Progenitor cell of endocrine pancreas (in vitro differentiated cells): ENCODE measurements around the gene DNAH17. TPM values are rescaled to one million over a fixed set of nuclear protein-coding genes. Genes with fewer than 3 reads are reported as not detected.

Source experiments
- DNase-seq: peaks from one replicate; pipeline ENCODE4 v3.0.0; 2021; ENCODE audit warnings: low spot score; ENCODE audit not compliant: unreplicated experiment
- H3K27ac Mint-ChIP-seq: 2 replicates; pipeline ENCODE4 v1.8.0; 2021; ENCODE audit warnings: mild to moderate bottlenecking, moderate library complexity, mixed read lengths
- H3K27me3 Mint-ChIP-seq: 2 replicates; pipeline ENCODE4 v1.8.0; 2021; ENCODE audit warnings: mixed read lengths
- H3K36me3 Mint-ChIP-seq: 2 replicates; pipeline ENCODE4 v1.8.0; 2022; ENCODE audit warnings: mixed read lengths; ENCODE audit not compliant: insufficient read depth
- H3K4me1 Mint-ChIP-seq: 2 replicates; pipeline ENCODE4 v1.8.0; 2021; ENCODE audit warnings: low read depth, mixed read lengths
- H3K4me3 Mint-ChIP-seq: 2 replicates; pipeline ENCODE4 v1.8.0; 2021; ENCODE audit warnings: low read depth, mild to moderate bottlenecking, moderate library complexity, mixed read lengths
- H3K9me3 Mint-ChIP-seq: 2 replicates; pipeline ENCODE4 v1.8.0; 2021; ENCODE audit warnings: low read depth, mixed read lengths
- CTCF ChIP-seq: fragments of 200-600 bp; sonication (generic); IDR thresholded peaks from one replicate; pipeline ENCODE4 v1.5.0; 2021; ENCODE audit warnings: antibody characterized with exemption, mild to moderate bottlenecking; ENCODE audit not compliant: unreplicated experiment
- total RNA-seq: library from RNA; stranded (reverse); gene quantifications from 2 replicates; pipeline ENCODE4 v1.2.1, GENCODE V29; 2021

Gene DNAH17
- total RNA-seq, 1 donor from 2014 or later = not detected

- no peak for DNase-seq
- peaks cover 7% of the 10 kb centered on the region for H3K4me1 Mint-ChIP-seq
- H3K27ac Mint-ChIP-seq = no peak overlapping the region
- no peaks in the 10 kb centered on the region for H3K9me3 Mint-ChIP-seq
- H3K27me3 Mint-ChIP-seq = no peaks in the 10 kb centered on the region
- peaks cover 8% of the 10 kb centered on the region for H3K36me3 Mint-ChIP-seq
- no peak overlapping the region for H3K4me3 Mint-ChIP-seq
- TF ChIP-seq CTCF = no peak
Observed at GRCh38 chr17:78414178-78415162, 162.7 kb downstream of the DNAH17 start.

GRCh38 chr17:78412403-78412802 is 164.8 kb downstream of the DNAH17 start:
- Mint-ChIP-seq H3K27ac (no peak overlapping the region), H3K4me3 (no peak overlapping the region), H3K4me1 (peaks cover 16% of the 10 kb centered on the region), H3K36me3 (peaks cover 6% of the 10 kb centered on the region), H3K9me3 (no peaks in the 10 kb centered on the region), H3K27me3 (no peaks in the 10 kb centered on the region)
- peak; percentile 52 for TF ChIP-seq CTCF
- DNase-seq = no peak

GRCh38 chr17:78411241-78411857 is 165.8 kb downstream of the DNAH17 start:
- H3K4me1 Mint-ChIP-seq = peaks cover 15% of the 10 kb centered on the region
- H3K27ac Mint-ChIP-seq = no peak overlapping the region
- DNase-seq = no peak
- no peaks in the 10 kb centered on the region for H3K9me3 Mint-ChIP-seq
- peaks cover 4% of the 10 kb centered on the region for H3K36me3 Mint-ChIP-seq
- no peak for TF ChIP-seq CTCF
- no peak overlapping the region for H3K4me3 Mint-ChIP-seq
- H3K27me3 Mint-ChIP-seq = no peaks in the 10 kb centered on the region

- TF ChIP-seq CTCF = no peak
- Mint-ChIP-seq H3K4me1 (peaks cover 15% of the 10 kb centered on the region), H3K36me3 (peaks cover 5% of the 10 kb centered on the region), H3K9me3 (no peaks in the 10 kb centered on the region), H3K27ac (peak overlapping the region; percentile 61), H3K4me3 (no peak overlapping the region), H3K27me3 (no peaks in the 10 kb centered on the region)
- no peak for DNase-seq
Observed at GRCh38 chr17:78409191-78409928, 167.8 kb downstream of the DNAH17 start.

GRCh38 chr17:78408476-78409050 is 168.6 kb downstream of the DNAH17 start:
- H3K4me3 Mint-ChIP-seq = no peak overlapping the region
- H3K9me3 Mint-ChIP-seq = no peaks in the 10 kb centered on the region
- no peaks in the 10 kb centered on the region for H3K27me3 Mint-ChIP-seq
- no peak for TF ChIP-seq CTCF
- no peak for DNase-seq
- H3K4me1 Mint-ChIP-seq = peaks cover 15% of the 10 kb centered on the region
- peak overlapping the region; percentile 84 for H3K27ac Mint-ChIP-seq
- peaks cover 6% of the 10 kb centered on the region for H3K36me3 Mint-ChIP-seq
